Stimulated activated CD8-positive, alpha-beta memory T cell treated with anti-CD3 and anti-CD28 coated beads, Interleukin-12 subunit alpha, Interleukin-12 subunit beta, amount 100 ng/mL, for 4 hours (primary cell): ENCODE measurements around the gene TET1.
A peak's percentile ranks its signal among the peaks of the same experiment; 100 is the strongest.
"Not testable (repeated sequence)": the region's sequence is repeated elsewhere in the genome, so short reads cannot be mapped to it uniquely, and the experiment has no call there.

Source experiments
- DNase-seq: peaks from one replicate; pipeline ENCODE4 v3.0.0-alpha.2; 2020; ENCODE audit warnings: low read depth

Gene TET1

DNA sequence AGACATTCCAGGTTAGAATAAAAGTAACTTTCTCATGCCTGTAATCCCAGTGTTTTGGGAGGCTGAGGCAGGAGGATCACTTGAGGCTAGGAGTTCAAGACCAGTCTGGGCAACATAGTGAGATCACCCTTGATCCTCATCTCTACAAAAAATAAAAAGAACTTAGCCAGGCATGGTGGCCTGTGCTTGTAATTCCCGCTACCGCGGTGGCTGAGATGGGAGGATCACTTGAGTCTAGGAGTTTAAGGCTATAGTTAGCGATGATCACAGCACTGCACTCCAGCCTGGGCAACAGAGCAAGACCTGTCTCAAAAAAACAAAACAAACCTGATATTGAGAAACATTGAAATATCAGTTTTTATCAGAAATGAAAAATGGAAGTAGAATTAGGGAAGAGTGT, 4.6 kb downstream of the TET1 start:
- DNase-seq = no peak

DNA sequence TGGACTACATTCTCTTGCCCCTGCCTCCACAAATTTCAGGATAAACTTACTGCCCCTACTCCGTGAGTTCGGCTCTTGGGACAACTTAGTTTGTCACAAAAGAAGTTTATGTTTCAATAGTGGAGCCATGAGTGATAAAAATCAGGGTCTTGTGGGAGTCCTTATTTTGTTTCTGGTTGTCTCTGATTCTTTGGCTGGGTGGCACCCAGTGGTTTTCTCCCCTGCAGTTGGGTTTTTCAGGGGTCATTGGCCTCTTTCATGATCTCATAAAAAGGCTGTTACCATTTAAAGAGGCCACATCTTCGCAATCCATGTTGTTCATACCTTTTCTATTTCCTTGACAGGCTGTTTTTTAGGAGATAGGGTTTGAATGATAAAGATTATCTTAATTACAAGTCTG, 5.5 kb downstream of the TET1 start:
- no peak for DNase-seq

DNA sequence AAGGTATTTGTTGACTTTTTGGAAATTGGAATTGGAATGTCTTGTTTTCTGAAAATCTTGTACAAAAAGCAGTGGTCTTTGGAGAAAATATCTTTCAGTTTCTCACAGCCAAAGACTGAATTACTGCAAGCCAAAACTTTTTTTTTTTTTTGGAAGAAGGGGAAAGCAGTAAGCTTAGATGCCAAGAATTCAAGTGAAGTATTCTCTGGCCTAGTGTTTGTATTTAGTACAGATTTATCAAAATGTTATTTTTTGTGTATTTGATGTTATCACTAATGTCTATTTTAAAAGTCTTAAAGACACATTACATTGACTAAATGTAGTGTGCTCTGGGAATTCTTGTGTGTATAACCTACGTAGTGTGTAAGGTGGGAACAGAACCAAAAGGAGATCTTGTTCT, 6.2 kb downstream of the TET1 start:
- DNase-seq = no peak

DNA sequence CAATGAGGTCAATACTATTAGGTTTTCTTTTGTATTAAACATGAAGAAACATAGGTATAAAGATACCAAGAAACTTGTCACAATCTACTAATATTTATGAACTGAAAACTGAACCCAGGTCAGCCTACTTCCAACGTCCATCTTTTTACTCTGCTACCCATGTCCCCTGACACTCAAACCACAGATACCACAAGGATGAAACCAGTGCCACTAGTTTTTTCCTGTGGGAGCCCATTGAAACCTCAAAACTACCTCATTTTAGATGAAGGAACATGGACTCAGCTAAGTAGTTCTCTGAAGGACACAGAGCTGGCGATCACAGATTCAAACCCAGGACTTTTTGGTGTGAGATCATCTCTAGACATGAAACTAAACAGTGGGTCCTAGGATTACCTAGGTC, 6.8 kb downstream of the TET1 start:
- DNase-seq = no peak

DNA sequence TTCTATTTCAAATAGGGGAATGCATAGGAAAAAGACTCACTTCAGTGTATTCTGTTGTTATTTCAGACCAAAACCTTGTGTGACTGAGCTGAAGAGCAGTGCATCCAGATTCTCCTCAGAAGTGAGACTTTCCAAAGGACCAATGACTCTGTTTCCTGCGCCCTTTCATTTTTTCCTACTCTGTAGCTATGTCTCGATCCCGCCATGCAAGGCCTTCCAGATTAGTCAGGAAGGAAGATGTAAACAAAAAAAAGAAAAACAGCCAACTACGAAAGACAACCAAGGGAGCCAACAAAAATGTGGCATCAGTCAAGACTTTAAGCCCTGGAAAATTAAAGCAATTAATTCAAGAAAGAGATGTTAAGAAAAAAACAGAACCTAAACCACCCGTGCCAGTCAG, 12.0 kb downstream of the TET1 start:
- no peak for DNase-seq

DNA sequence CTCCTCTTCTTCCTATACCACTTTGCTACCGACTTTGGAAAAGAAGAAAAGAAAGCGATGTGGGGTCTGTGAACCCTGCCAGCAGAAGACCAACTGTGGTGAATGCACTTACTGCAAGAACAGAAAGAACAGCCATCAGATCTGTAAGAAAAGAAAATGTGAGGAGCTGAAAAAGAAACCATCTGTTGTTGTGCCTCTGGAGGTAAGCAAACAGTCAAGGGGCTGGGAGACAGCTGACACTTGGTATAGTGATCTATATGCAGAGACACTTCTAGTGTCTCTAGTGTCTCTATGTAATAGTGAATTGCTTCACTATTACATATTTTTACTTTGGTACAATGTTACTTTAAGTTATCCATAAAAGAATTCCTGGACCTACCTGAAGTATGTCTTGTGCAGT, 13.9 kb downstream of the TET1 start:
- DNase-seq = no peak

DNA sequence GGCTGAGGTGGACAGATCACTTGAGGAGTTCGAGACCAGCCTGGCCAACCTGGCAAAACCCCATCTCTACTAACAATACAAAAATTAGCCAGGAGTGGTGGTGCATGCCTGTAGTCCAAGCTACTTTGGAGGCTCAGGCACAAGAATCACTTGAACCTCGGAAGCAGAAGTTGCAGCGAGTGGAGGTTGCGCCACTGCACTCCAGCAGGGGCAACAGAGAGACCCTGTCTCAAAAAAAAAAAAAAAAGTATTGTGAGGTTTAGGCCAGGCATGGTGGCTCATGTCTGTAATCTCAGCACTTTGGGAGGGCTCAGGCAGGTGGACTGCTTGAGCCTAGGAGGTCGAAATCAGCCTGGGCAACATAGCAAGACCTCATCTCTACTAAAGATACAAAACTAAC, 16.0 kb downstream of the TET1 start:
- no peak for DNase-seq

DNA sequence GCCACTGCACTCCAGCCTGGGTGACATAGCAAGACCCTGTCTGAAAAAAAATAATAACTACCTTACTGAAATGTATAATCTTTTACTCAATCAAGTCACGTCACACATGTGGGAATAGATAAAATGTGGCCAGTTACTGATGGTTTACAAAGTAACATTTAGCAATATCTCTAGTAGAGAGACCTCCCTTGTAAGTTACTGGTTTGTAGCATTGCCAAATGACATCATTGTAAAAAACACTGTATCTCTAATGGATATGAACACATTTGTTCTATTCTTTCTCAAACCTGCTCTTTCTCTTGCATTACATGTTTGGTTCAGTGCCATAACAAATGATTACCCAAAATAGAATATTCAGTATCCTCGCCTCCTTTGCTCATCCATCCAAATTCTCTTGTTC, 18.8 kb downstream of the TET1 start:
- no peak for DNase-seq

DNA sequence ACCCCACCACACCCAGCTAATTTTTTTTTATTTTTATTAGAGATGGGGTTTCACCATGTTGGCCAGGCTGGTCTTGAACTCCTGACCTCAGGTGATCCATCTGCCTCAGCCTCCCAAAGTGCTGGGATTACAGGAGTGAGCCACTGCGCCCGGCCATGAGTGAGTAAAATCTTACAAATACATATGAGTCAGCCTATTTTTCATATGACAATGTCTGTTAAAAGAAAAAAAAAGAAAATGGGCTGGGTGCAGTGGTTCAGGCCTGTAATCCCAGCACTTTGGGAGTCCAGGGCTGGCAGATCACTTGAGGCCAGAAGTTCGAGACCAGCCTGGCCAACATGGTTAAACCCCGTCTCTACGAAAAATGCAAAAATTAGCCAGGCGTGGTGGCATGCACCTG, 24.1 kb downstream of the TET1 start:
- not testable (repeated sequence) for DNase-seq

DNA sequence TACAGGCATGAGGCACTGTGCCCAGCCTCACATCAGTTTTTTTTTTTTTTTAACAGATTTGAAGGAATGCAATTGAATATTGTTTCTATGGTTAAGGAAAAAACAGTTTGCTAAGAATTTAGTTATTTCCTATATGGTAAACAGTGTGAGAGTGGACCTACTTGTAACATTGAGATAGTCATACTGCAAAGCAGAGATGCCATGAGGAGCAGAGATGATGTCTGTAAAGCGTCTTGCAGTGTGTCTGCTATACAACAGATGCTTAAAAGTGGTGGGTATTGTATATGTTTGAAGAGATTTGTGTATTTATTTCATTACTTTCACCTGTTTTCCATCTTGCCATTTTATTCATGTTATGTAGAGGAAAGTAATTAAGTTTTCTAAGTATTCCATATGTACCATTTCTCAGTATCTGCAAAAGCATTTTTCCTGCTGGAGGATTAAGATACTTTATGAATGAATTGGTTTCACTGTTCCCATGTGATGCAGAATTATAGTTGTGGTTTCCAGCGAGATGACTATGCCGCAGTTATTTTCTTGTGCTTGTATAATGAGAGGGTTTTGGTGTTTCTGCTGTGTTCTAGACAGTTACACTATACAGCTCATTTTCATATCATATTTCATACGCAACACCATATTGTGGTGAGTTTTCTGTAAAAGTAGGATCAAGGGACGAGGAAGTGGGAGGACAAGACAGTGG, 26.6 kb downstream of the TET1 start:
- DNase-seq = no peak

DNA sequence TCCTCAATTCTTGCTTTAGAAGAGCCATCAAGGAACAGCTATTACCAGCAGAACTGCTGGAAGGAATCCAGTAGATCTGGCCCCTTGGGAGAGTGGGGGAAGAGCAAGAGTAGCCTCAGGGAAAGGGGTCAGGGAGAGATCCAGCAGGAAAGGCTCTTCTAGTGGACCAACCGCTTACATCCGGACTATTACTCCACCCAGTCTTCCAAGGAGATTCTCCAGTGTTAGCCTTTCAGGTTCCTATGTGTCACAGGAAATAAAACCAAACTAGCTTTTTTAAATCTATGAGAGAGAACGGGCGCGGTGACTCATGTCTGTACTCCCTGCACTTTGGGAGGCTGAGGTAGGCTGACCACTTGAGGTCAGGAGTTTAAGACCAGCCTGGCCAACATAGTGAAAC, 34.3 kb downstream of the TET1 start:
- DNase-seq = no peak

DNA sequence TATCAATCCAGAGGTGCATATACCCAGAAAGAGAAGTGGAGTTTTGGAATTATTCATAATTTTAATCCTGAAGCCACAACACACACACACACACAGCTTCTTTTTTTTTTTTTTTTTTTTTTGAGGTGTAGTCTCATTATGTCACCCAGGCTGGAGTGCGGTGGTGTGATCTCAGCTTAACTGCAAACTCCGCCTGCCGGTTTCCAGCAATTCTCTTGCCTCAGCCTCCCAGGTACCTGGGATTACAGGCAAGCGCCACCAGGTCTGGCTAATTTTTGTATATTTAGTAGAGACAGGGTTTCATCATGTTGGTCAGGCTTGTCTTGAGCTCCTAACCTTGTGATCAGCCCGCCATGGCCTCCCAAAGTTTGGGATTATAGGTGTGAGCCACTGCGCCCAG, 35.4 kb downstream of the TET1 start:
- DNase-seq = no peak

DNA sequence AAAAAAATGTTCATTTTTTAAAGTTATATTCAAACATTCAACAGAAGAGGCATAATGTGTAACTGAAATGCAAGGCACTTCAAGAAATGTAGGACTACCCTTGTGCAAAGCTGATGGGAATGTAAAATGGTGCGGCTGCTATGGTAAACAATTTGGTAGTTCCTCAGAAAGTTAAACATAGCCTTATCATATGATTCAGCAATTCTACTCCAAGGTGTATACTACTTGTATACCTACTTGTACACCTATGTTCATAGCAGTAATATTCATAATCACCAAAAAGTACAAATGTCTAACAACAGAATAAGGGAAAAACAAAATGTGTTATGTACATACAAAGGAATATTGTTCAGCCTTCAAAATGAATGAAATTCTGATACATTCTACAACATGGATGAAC, 37.3 kb downstream of the TET1 start:
- no peak for DNase-seq

DNA sequence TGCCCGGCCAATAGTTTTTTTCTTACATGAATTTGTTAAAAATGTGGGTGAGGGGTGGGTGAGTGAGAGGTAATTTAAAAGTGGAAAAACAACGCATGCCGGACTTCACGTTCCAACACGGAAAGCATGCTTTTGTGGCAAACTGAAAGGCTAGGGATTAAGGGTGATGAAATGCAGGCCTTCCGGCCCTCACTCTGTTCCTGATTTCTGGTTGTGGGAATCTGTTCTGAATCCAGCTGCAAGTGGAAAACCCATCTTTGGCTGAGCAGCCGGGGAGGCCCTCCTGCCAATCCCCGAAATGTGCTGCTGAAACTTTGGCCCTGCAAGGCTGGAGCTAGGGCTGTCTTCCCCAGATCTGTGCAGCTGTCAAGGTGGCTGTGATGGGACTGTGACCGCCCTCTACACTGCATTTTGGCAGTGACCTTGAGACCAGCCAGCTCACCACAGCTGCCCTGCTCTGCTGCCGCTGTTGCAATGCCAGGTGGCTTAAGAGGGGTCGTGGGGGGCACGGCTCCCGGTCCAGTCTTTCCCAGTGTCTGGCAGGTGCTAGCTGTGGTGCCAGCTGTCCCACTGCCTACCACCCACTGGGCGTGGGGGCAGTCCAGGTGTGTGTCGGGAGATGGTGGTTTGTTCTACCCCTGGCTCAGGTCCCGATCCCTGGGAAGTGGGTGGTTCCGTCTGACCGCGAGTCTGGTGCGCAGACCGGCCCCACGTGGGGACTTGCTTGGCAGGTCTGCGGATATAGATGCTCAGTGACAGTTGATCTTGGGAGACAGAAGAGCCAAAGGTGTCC, 39.0 kb downstream of the TET1 start:
- no peak for DNase-seq

DNA sequence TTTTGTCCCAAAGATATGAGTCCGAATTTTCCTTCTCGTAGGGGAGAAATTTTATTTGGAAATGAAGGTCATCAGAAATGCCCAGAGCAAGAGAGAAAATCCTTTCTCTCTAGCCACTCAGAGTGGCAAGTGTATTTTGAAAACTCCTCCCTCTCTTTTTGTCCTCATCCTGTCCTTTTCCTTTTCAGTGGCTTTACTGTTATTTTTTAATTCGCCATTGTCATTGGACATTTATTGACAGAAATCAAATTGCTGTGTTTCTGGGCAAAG, 39.6 kb downstream of the TET1 start:
- no peak for DNase-seq

DNA sequence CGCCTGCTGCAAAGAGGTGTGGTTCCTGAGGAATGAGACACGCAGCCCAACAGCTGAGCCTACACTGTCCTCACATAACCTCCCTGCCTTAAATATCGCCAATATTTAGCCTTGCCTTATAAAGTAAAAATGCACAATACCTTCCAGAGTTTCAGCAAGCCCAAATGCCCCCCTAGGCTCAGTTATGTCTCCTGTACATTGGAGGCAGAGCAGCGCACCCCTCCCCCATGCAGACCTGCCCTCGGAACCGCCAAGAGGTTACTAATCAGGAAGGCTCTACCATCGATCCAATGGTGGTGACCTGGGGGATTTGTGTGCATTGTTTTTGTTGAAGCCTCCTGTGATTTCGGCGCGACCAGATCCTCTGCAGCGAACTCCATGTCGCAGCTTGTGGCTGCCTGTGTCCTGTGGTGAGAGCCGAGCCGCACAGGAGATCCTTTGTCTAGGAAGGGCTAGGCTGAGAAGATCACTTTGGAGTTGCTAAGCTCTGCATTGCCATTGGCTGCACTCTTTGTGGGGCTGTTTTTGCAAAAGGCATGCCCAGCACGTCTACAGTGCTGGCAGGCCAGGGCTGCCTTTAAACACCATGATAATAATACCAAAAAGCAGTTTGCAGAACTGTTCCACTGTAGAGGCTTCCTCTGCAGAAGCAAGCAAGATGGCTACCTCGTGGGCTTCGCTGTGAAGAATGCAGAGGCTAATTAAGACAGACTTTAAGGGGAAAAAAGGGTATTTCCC, 40.1 kb downstream of the TET1 start:
- DNase-seq = peak; percentile 13

DNA sequence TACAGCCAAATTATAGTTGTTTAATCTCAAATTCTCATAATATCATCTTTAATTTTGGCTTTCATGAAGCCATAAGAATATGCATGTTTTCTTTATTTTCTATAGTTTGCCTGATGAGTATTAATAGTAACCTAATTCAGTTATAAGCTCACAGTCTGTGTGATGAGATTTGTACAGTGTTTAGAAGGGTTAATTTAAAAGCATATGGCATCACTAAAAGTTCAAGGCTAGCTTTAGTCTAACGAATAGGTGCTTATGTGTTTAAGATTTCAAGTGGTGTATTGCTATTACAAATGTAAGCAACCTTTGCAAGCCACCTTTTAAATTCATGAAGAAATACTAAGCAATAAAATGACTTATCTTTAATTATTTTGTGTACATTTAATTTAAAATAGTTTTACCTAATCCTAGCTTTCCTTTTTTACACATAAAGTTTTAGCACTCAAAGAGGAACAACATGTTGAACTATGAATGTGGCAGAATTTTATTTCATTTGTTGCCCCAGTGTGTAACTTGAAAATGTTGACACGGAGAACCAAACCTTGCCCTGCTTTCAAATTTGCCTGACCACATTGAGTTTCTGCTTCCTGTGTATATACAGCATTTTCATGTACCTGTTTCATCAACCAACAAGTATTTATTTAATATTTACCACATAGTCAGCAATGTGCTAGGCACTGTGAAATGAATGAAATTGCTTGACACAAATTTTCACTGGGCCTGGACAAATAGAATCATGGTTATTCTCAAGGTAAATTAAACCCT, 41.5 kb downstream of the TET1 start:
- no peak for DNase-seq

DNA sequence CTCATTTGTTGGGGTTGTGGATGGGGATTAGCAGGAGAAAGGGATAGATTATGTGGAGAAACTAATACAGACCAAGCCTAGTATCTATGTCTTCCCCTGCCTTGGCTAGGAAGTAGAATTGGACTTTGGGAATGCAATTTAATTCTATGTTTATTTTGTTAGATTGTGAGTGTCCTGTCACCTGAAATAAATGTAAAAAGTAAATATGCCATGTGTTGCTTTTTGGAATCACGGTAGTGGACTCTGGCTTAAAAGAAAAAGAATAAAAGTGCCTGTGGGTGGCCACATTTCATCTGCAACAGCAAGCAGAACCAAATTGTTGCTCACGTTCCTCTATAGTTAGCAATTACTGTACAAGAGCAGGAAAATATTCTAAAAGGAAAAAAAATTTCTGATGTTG, 42.3 kb downstream of the TET1 start:
- no peak for DNase-seq

DNA sequence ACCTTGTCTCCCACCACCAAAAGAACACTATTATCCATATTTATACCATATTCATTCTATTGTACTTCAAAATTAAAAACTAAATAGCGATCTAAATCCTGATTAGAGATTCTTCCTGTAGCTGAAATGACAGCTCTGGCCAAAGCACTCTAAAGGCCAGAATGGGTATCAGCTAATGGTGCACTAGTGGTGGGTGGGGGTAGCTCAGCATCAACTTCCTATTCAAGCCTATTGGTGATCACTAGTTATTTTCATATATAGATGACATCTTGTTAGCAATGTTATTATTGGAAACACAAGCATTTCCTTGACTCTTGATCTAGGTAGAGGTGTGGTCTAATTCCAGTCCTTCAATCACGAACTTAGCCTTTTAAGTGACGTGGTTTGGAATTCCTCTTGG, 43.6 kb downstream of the TET1 start:
- DNase-seq = no peak

DNA sequence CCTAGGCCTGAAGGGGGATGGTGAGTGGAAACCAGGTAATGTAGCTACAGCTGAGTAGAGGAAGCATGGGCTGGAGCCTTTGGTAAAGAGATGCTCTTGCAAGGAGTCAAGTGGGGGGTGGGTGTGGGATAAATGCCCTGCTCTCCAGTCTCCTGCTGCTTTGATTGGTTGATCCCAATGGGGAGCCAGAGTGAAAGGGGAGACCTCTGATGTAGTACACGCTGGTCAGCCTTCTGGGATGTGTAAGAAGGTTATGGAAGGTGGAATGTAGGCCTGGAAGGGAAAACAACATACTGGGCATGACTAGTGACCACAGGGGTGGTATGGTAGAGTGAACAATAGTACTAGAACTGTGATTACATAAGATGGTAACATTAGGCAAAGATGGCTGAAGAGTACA, 44.3 kb downstream of the TET1 start:
- no peak for DNase-seq

DNA sequence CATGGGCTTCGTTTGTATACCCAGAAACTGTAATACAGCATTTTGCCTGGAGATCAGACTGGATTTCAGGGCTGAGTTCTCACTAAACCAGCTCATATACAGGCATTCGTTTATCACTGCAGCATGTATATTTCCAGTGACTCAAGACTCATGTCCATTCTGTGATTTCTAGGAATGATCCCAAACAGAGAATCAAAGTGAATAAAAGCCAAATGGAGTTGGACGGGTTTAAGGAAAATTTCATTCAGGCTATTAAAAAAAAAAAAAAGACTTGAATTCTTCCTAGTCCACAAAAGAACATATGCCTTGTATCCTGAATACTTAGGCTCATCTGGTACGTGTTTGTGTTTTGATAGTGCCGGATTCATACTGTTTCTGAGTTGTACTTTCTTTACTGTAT, 46.8 kb downstream of the TET1 start:
- DNase-seq = no peak

DNA sequence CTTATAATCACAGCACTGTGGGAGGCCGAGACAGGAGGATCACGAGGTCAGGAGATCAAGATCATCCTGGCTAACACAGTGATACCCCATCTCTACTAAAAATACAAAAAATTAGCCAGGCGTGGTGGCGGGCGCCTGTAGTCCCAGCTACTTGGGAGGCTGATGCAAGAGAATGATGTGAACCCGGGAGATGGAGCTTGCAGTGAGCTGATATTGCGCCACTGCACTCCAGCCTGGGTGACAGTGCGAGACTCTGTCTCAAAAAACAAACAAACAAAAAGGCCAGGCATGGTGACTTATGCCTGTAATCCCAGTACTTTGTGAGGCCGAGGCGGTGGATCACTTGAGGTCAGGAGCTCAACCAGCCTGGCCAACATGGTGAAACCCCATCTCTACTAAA, 49.9 kb downstream of the TET1 start:
- not testable (repeated sequence) for DNase-seq

DNA sequence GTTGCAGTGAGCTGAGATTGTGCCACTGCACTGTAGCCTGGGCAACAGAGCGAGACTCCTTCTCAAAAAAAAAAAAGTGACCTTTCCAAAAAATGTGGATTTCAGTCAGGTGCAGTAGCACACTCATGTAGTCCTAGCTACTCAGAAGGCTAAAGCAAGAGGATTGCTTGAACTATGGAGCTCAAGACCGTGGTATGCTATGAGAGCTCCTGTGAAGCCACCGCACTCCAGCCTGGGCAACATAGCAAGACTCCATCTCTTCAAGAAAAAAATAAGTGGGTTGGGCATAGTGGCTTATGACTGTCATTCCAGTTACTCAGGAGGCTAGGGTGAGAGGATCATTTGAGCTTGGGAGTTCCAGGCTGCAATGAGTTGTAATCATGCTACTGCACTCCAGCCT, 51.1 kb downstream of the TET1 start:
- no peak for DNase-seq
